GM19240 (cell line): Measurements from ENCODE around the gene GALNT9.

Experiments
- DNase-seq: peaks from one replicate; pipeline ENCODE4 v3.0.0; 2011; ENCODE audit warnings: low spot score; ENCODE audit not compliant: insufficient read length

Gene GALNT9

GRCh38 chr12:132327336-132328171 is 1.8 kb downstream of the GALNT9 start:
- no peak for DNase-seq

- DNase-seq = no peak
Observed at GRCh38 chr12:132326646-132327045, 2.7 kb downstream of the GALNT9 start.

GRCh38 chr12:132325733-132326130 is 3.7 kb downstream of the GALNT9 start:
- DNase-seq = no peak

GRCh38 chr12:132324841-132325732 is 4.3 kb downstream of the GALNT9 start:
- no peak for DNase-seq

- no peak for DNase-seq
Observed at GRCh38 chr12:132324173-132324572, 5.2 kb downstream of the GALNT9 start.

GRCh38 chr12:132323171-132324010 is 6.0 kb downstream of the GALNT9 start:
- DNase-seq = no peak

- no peak for DNase-seq
Observed at GRCh38 chr12:132322206-132323132, 6.9 kb downstream of the GALNT9 start.

- no peak for DNase-seq
Observed at GRCh38 chr12:132321321-132322118, 7.9 kb downstream of the GALNT9 start.

GRCh38 chr12:132320767-132321211 is 8.6 kb downstream of the GALNT9 start:
- no peak for DNase-seq

- no peak for DNase-seq
Observed at GRCh38 chr12:132319991-132320570, 9.3 kb downstream of the GALNT9 start.

GRCh38 chr12:132319359-132319950 is 9.9 kb downstream of the GALNT9 start:
- DNase-seq = no peak

- DNase-seq = no peak
Observed at GRCh38 chr12:132318618-132319033, 10.8 kb downstream of the GALNT9 start.

- DNase-seq = no peak
Observed at GRCh38 chr12:132318135-132318534, 11.3 kb downstream of the GALNT9 start.

- DNase-seq = no peak
Observed at GRCh38 chr12:132317233-132317938, 12.0 kb downstream of the GALNT9 start.

GRCh38 chr12:132316497-132317232 is 12.7 kb downstream of the GALNT9 start:
- DNase-seq = no peak

GRCh38 chr12:132315951-132316350 is 13.4 kb downstream of the GALNT9 start:
- no peak for DNase-seq

- DNase-seq = no peak
Observed at GRCh38 chr12:132315507-132315906, 13.9 kb downstream of the GALNT9 start.
